GM12878 (cell line): ENCODE data around the gene OSBPL10. TPM values are rescaled to one million over a fixed set of nuclear protein-coding genes. Genes with fewer than 3 reads are reported as not detected.

ENCODE experiments used
- ATAC-seq: fragments of 200-7000 bp; cut with Tn5 transposase; 3 replicates; pipeline ENCODE4 v1.9.1; 2020; ENCODE audit warnings: mild to moderate bottlenecking, moderate library complexity
- BruUV-seq: library from RNA; stranded (reverse); fragments of 400-500 nt; replicated peaks from 2 replicates; lab custom pipeline; 2021; lab: Mats Ljungman, UMichigan
- CTCF ChIA-PET: fragments of 300-600 bp; sonication (Branson Sonifier 250); formaldehyde crosslinking; extraction: SDS; loops from one replicate; lab custom pipeline; 2021; ENCODE audit warnings: inconsistent platforms; lab: Yijun Ruan, JAX
- POLR2A ChIA-PET: fragments of 350-600 bp; formaldehyde crosslinking; extraction: SDS; loops from one replicate; lab custom pipeline; 2021; ENCODE audit warnings: inconsistent platforms; lab: Charles Lee
- RAD21 ChIA-PET: fragments of 300-600 bp; sonication (Branson Sonifier 250); formaldehyde crosslinking; loops from one replicate; lab custom pipeline; 2023; ENCODE audit warnings: antibody characterized with exemption; ENCODE audit not compliant: unreplicated experiment; lab: Charles Lee
- SMC1A ChIA-PET: fragments of 300-600 bp; sonication (Branson Sonifier 250); formaldehyde crosslinking; loops from one replicate; lab custom pipeline; 2023; ENCODE audit not compliant: unreplicated experiment, uncharacterized antibody; lab: Charles Lee
- DNase-seq: peaks from one replicate; pipeline ENCODE4 v3.0.0-alpha.2; 2011; ENCODE audit warnings: low read depth, low spot score
- FAIRE-seq: peaks from 3 replicates; lab custom pipeline; 2011; peaks lifted over from hg19 to GRCh38; lab: Jason Lieb, UNC
- H2AFZ ChIP-seq: 2 replicates; pipeline ENCODE4 v1.6.0; 2011; ENCODE audit warnings: low read depth, low read length, control low read depth; ENCODE audit not compliant: control insufficient read depth
- H3K27ac ChIP-seq: 2 replicates; pipeline ENCODE4 v1.5.1; 2011; ENCODE audit warnings: control low read depth; ENCODE audit not compliant: control insufficient read depth, insufficient read depth
- H3K27me3 ChIP-seq, 2 experiments: replicated peaks in 1 of 2; 2 replicates each; pipeline versions ENCODE4 v1.6.0 to v1.6.1; 2011; ENCODE audit warnings: low read length in 1 of 2; ENCODE audit not compliant: control insufficient read depth in 2 of 2, insufficient read depth in 2 of 2
- H3K36me3 ChIP-seq, 2 experiments: 2 replicates each; pipeline ENCODE4 v1.5.1; 2011; ENCODE audit warnings: low read length in 1 of 2; ENCODE audit not compliant: control insufficient read depth in 2 of 2, insufficient read depth in 2 of 2
- H3K4me1 ChIP-seq: 2 replicates; pipeline ENCODE4 v1.6.1; 2011; ENCODE audit warnings: mild to moderate bottlenecking, low read length, moderate library complexity, mixed read lengths; ENCODE audit not compliant: control insufficient read depth, insufficient read depth
- H3K4me2 ChIP-seq: 2 replicates; pipeline ENCODE4 v1.6.0; 2011; ENCODE audit warnings: control low read depth; ENCODE audit not compliant: control insufficient read depth, insufficient read depth
- H3K4me3 ChIP-seq: fragments of 200-600 bp; sonication (generic); 2 replicates; pipeline ENCODE4 v1.5.1; 2016
- H3K79me2 ChIP-seq: 2 replicates; pipeline ENCODE4 v1.6.0; 2011; ENCODE audit warnings: low read length; ENCODE audit not compliant: control insufficient read depth, insufficient read depth
- H3K9ac ChIP-seq: 2 replicates; pipeline ENCODE4 v1.8.0; 2011; ENCODE audit warnings: low read length, control low read depth, mixed read lengths; ENCODE audit not compliant: control insufficient read depth, insufficient read depth
- H3K9me3 ChIP-seq: replicated peaks from 3 replicates; pipeline ENCODE4 v1.5.1; 2011; ENCODE audit warnings: mild to moderate bottlenecking, low read length; ENCODE audit not compliant: control insufficient read depth, insufficient read depth
- H4K20me1 ChIP-seq: 2 replicates; pipeline ENCODE4 v1.6.0; 2011; ENCODE audit not compliant: control insufficient read depth, insufficient read depth
- CHD2 ChIP-seq: IDR thresholded peaks from 2 replicates; pipeline ENCODE4 v1.6.1; 2011; ENCODE audit warnings: low read depth, low read length, improper control_type of control experiment, borderline replicate concordance
- CUX1 ChIP-seq: IDR thresholded peaks from 2 replicates; pipeline ENCODE4 v1.6.1; 2012; ENCODE audit warnings: improper control_type of control experiment, low read depth, low read length; ENCODE audit not compliant: insufficient replicate concordance
- ETV6 ChIP-seq, 2 experiments: fragments of 450-650 bp in 1 of 2; IDR thresholded peaks in 1 of 2; conservative IDR thresholded peaks in 1 of 2; 2 replicates each; pipeline ENCODE4 v1.6.1; 2014; ENCODE audit warnings: antibody characterized with exemption in 1 of 2, borderline replicate concordance in 1 of 2, low read depth in 1 of 2, mild to moderate bottlenecking in 1 of 2, moderate library complexity in 1 of 2
- IRF5 ChIP-seq: fragments of 450-650 bp; IDR thresholded peaks from 2 replicates; pipeline ENCODE4 v1.6.1; 2017; ENCODE audit warnings: borderline replicate concordance
- LARP7 ChIP-seq: fragments of 450-650 bp; IDR thresholded peaks from 2 replicates; pipeline ENCODE4 v1.6.1; 2017; ENCODE audit warnings: mild to moderate bottlenecking
- MAX ChIP-seq: IDR thresholded peaks from 2 replicates; pipeline ENCODE4 v1.6.1; 2012; ENCODE audit warnings: low read depth, low read length, improper control_type of control experiment
- NBN ChIP-seq: fragments of 450-650 bp; IDR thresholded peaks from 2 replicates; pipeline ENCODE4 v1.6.1; 2016
- RCOR1 ChIP-seq: conservative IDR thresholded peaks from 2 replicates; pipeline ENCODE4 v1.6.1; 2012; ENCODE audit warnings: low read depth, low read length, improper control_type of control experiment
- SPI1 ChIP-seq: IDR thresholded peaks from 2 replicates; pipeline ENCODE4 v1.6.1; 2011; ENCODE audit warnings: low read depth, mild to moderate bottlenecking, low read length, moderate library complexity, borderline replicate concordance; ENCODE audit not compliant: insufficient read depth
- TBL1XR1 ChIP-seq: IDR thresholded peaks from 2 replicates; pipeline ENCODE4 v1.6.1; 2012; ENCODE audit warnings: low read depth, low read length, improper control_type of control experiment
- TCF7 ChIP-seq: IDR thresholded peaks from 2 replicates; pipeline ENCODE4 v1.6.1; 2014; ENCODE audit warnings: antibody characterized with exemption, borderline replicate concordance
- WRNIP1 ChIP-seq: IDR thresholded peaks from 2 replicates; pipeline ENCODE4 v1.6.1; 2011; ENCODE audit warnings: low read depth, low read length, improper control_type of control experiment, borderline replicate concordance
- ZBED1 ChIP-seq: IDR thresholded peaks from 2 replicates; pipeline ENCODE4 v1.6.1; 2016; ENCODE audit warnings: borderline replicate concordance
- WGBS: methylation state at CpG from one replicate; pipeline ENCODE4 v1.1.6; 2016; ENCODE audit warnings: low lambda C conversion rate; ENCODE audit not compliant: insufficient replicate concordance, insufficient coverage; ENCODE audit errors: missing lambda C conversion rate; 5-methylcytosine and 5-hydroxymethylcytosine counted together
- in situ Hi-C: fragments of 300-500 bp; cut with MboI; formaldehyde crosslinking; loops from 9 replicates; pipeline ENCODE4 v1.14.3; 2018; ENCODE audit warnings: mixed read lengths
- intact Hi-C: fragments of 100-400 bp; cut with micrococcal nuclease; formaldehyde crosslinking; loops from one replicate; pipeline ENCODE4 v1.14.2; 2022; ENCODE audit not compliant: unreplicated experiment
- polyA plus RNA-seq, 11 experiments: library from polyadenylated mRNA; depleted of rRNA in 4 of 11; unstranded in 6 of 11; stranded (reverse) in 5 of 11; fragments of >200 nt; fragmentation: Nextera tagmentation in 4 of 11; fragmentation: Illumina TruSeq in 1 of 11; extraction: Ambion mirVana in 4 of 11; extraction: Trizol in 1 of 11; gene quantifications; 1 replicate in 1 of 11; 2 replicates in 10 of 11; pipeline versions ENCODE4 v1.2.1 to v1.2.3, GENCODE V29; 2011 to 2016; ENCODE audit warnings: inconsistent platforms in 2 of 11, missing spikeins in 2 of 11, low read depth in 1 of 11
- total RNA-seq, 4 experiments: library from RNA; depleted of rRNA in 3 of 4; stranded (reverse); fragments of >200 nt in 3 of 4; fragmentation: Illumina TruSeq in 1 of 4; extraction: Trizol in 1 of 4; gene quantifications; 2 replicates each; pipeline versions ENCODE4 v1.2.1 to v1.2.3, GENCODE V29; 2013 to 2021
- TF ChIP-seq, protein P1 (sequence below): fragments of 450-650 bp; IDR thresholded peaks from 2 replicates; pipeline ENCODE4 v1.6.1; 2017; ENCODE audit warnings: mild to moderate bottlenecking, moderate library complexity

The OSBPL10 gene
- total and polyA plus RNA-seq, 10 of the 15 experiments (the other 5 are each of a cell fraction or from before 2014, with no cell fraction given): 0.03 to 0.25 (median 0.09) TPM; not detected in 5

DNA sequence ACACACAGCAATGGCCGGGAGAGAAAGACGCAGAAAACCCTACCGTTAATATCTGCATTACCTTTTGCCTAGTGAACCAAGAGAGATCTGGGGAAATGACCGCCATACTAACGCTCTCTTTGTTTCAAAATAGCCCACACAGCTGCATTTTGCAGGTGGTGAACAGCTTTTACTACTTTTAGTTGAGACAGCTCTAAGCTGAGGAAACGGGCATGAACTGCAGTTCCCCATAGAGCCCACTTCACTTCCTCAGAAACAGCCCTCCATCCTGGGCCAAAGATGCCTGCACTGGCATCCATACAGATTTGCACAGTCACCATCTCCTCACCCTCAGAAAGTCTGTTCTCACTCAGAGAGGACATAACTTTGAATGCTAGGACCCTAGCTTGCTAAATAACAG is 45.5 kb upstream of the OSBPL10 start:
- H3K79me2 ChIP-seq: no peaks in the 10 kb centered on the region
- intact Hi-C loops: no loop called here
- ChIA-PET RAD21 (no interaction called here), CTCF (interaction anchor here (1.7 kb wide), 1 partner anchor 14 kb away, joined by 3 read pairs; no protein-coding TSS in a partner anchor), POLR2A (no interaction called here), SMC1A (no interaction called here)
- no peaks in the 10 kb centered on the region for H3K36me3 ChIP-seq
- H2AFZ ChIP-seq: no peak overlapping the region
- DNase-seq: no peak
- no peak overlapping the region for H3K4me3 ChIP-seq
- H3K4me2 ChIP-seq: no peak overlapping the region
- no peaks in the 10 kb centered on the region for H3K4me1 ChIP-seq
- no peak overlapping the region for H3K27ac ChIP-seq
- no peaks in the 10 kb centered on the region for H4K20me1 ChIP-seq
- H3K27me3 ChIP-seq: no peaks in the 10 kb centered on the region
- no peak for ATAC-seq
- no TSS peak for BruUV-seq
- no peak for FAIRE-seq
- H3K9ac ChIP-seq: no peak overlapping the region
- H3K9me3 ChIP-seq: no peaks in the 10 kb centered on the region
- 36% methylated on average over 6 of the region's 6 CpGs for WGBS
- in situ Hi-C loops: no loop called here
- TF ChIP-seq WRNIP1 (no peak), CHD2 (no peak), LARP7 (no peak), CUX1 (no peak), TCF7 (no peak), MAX (no peak), TBL1XR1 (no peak), ETV6 (conservative IDR thresholded peaks at IDR 0.05 in 1 of 2, IDR thresholded peaks at IDR 0.05 in 1 of 2; ENCODE audit: borderline replicate concordance in 1 of 2, low read depth in 1 of 2) (no peak), RCOR1 (no peak), SPI1 (no peak), IRF5 (no peak), NBN (no peak), ZBED1 (no peak)
- TF ChIP-seq, protein P1, sequence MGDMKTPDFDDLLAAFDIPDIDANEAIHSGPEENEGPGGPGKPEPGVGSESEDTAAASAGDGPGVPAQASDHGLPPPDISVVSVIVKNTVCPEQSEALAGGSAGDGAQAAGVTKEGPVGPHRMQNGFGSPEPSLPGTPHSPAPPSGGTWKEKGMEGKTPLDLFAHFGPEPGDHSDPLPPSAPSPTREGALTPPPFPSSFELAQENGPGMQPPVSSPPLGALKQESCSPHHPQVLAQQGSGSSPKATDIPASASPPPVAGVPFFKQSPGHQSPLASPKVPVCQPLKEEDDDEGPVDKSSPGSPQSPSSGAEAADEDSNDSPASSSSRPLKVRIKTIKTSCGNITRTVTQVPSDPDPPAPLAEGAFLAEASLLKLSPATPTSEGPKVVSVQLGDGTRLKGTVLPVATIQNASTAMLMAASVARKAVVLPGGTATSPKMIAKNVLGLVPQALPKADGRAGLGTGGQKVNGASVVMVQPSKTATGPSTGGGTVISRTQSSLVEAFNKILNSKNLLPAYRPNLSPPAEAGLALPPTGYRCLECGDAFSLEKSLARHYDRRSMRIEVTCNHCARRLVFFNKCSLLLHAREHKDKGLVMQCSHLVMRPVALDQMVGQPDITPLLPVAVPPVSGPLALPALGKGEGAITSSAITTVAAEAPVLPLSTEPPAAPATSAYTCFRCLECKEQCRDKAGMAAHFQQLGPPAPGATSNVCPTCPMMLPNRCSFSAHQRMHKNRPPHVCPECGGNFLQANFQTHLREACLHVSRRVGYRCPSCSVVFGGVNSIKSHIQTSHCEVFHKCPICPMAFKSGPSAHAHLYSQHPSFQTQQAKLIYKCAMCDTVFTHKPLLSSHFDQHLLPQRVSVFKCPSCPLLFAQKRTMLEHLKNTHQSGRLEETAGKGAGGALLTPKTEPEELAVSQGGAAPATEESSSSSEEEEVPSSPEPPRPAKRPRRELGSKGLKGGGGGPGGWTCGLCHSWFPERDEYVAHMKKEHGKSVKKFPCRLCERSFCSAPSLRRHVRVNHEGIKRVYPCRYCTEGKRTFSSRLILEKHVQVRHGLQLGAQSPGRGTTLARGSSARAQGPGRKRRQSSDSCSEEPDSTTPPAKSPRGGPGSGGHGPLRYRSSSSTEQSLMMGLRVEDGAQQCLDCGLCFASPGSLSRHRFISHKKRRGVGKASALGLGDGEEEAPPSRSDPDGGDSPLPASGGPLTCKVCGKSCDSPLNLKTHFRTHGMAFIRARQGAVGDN: no peak
